A549 (cell line): ENCODE data around the gene XRCC6.
"Not testable (repeated sequence)": the region's sequence is repeated elsewhere in the genome, so short reads cannot be mapped to it uniquely, and the experiment has no call there.

Source experiments
- CTCF ChIP-seq: fragments of >200 bp; sonication (Bioruptor Twin); formaldehyde crosslinking; IDR thresholded peaks from 3 replicates; pipeline ENCODE4 v1.5.1; 2016
- JUNB ChIP-seq: fragments of >200 bp; sonication (Bioruptor Twin); formaldehyde crosslinking; IDR thresholded peaks from 2 replicates; pipeline ENCODE4 v1.6.1; 2016
- POLR2A ChIP-seq: IDR thresholded peaks from 2 replicates; pipeline ENCODE4 v1.6.1; 2012; ENCODE audit warnings: mild to moderate bottlenecking, low read length
- RAD21 ChIP-seq, 2 experiments: fragments of >200 bp in 1 of 2; sonication (Bioruptor Twin) in 1 of 2; formaldehyde crosslinking in 1 of 2; IDR thresholded peaks in 1 of 2; conservative IDR thresholded peaks in 1 of 2; 2 replicates in 1 of 2; 3 replicates in 1 of 2; pipeline ENCODE4 v1.6.1; 2012 to 2018; ENCODE audit warnings: inconsistent platforms in 1 of 2
- ZFP36 ChIP-seq: fragments of 450-650 bp; IDR thresholded peaks from 2 replicates; pipeline ENCODE4 v1.6.1; 2014; ENCODE audit warnings: borderline replicate concordance; ENCODE audit not compliant: partially characterized antibody

GRCh38 chr22:41672096-41672495 is 51.0 kb downstream of the XRCC6 start:
- not testable (repeated sequence) for TF ChIP-seq RAD21 (conservative IDR thresholded peaks at IDR 0.05 in 1 of 2, IDR thresholded peaks at IDR 0.05 in 1 of 2); ZFP36; POLR2A; CTCF; JUNB
